ENCODE results near the gene LTC4S. TPM values are rescaled to one million over a fixed set of nuclear protein-coding genes. Genes with fewer than 3 reads are reported as not detected.

LTC4S gene
- total and polyA plus RNA-seq, 9 of the 15 experiments (the other 6 are each of a cell fraction or from before 2014, with no cell fraction given): 0.17 to 0.77 (median 0.75) TPM; not detected in 6

DNA sequence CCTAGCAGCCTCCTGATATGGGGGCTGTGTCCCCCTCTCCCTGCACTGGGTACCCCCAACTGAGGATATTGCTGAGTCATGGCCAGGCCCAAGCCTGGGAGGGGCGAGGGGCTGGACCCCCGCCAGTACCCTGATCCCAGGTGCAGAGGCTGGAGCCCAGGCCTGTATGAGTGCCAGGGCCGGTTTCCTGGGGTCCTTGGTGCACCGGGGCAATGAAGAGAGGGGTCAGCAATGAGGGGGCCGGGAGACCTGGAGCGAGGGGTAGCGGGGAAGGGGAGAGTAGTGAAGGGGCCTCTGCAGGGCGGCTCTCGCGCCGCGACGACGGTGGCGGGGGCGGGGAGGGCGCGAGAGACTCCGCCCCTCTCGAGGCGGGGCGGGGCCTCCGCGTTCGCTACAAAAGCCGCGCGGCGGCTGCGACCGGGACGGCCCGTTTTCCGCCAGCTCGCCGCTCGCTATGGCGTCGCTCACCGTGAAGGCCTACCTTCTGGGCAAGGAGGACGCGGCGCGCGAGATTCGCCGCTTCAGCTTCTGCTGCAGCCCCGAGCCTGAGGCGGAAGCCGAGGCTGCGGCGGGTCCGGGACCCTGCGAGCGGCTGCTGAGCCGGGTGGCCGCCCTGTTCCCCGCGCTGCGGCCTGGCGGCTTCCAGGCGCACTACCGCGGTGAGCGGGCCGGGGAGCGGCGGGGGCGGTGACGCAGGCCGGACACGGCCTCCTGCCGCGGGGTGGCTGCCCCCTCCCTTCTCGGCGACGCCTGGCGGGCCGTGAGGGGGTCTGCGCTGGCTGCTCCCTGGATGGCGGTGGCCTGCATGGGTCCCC, 26.9 kb downstream of the LTC4S start, which contains the start of gene SQSTM1 (continued):
- TF ChIP-seq TAF7 (tag; IDR thresholded peaks at IDR 0.05) (no peak), SPI1 (IDR thresholded peaks at IDR 0.05; ENCODE audit: borderline replicate concordance, low read depth, low read length) (no peak), PCBP1 (IDR thresholded peaks at IDR 0.05; ENCODE audit: low read depth, low read length, poor library complexity, severe bottlenecking) (no peak), MXI1 (IDR thresholded peaks at IDR 0.05; ENCODE audit: low read depth, low read length) (no peak), ZFP30 (CRISPR knock-in tag; IDR thresholded peaks at IDR 0.05; ENCODE audit: borderline replicate concordance) (no peak), BMI1 (IDR thresholded peaks at IDR 0.05; ENCODE audit: low read length) (no peak), PHF8 (IDR thresholded peaks at IDR 0.05; ENCODE audit: borderline replicate concordance, low read length) (peak; percentile 94), L3MBTL2 (IDR thresholded peaks at IDR 0.05) (peak; percentile 28; the same call in 1 of the 2 replicates), NCOA6 (IDR thresholded peaks at IDR 0.05) (no peak), SMARCA4 (IDR thresholded peaks at IDR 0.05) (peak; percentile 63), EWSR1 (IDR thresholded peaks at IDR 0.05; ENCODE audit: borderline replicate concordance, low read depth, partially characterized antibody) (no peak), KAT7 (CRISPR knock-in tag; IDR thresholded peaks at IDR 0.05; ENCODE audit: borderline replicate concordance) (no peak), TEAD4 (IDR thresholded peaks at IDR 0.05; ENCODE audit: low read length) (no peak), TEAD4 (CRISPR knock-in tag; IDR thresholded peaks at IDR 0.05; ENCODE audit: borderline replicate concordance) (no peak), MAZ (CRISPR knock-in tag; conservative IDR thresholded peaks at IDR 0.05 in 1 of 2, IDR thresholded peaks at IDR 0.05 in 1 of 2) (peak; percentile 70 to 94), SIN3B (IDR thresholded peaks at IDR 0.05; ENCODE audit: low read depth) (peak; percentile 76), ETS2 (tag; IDR thresholded peaks at IDR 0.05; ENCODE audit: borderline replicate concordance, poor library complexity, severe bottlenecking) (no peak)
- TF ChIP-seq, protein P1, sequence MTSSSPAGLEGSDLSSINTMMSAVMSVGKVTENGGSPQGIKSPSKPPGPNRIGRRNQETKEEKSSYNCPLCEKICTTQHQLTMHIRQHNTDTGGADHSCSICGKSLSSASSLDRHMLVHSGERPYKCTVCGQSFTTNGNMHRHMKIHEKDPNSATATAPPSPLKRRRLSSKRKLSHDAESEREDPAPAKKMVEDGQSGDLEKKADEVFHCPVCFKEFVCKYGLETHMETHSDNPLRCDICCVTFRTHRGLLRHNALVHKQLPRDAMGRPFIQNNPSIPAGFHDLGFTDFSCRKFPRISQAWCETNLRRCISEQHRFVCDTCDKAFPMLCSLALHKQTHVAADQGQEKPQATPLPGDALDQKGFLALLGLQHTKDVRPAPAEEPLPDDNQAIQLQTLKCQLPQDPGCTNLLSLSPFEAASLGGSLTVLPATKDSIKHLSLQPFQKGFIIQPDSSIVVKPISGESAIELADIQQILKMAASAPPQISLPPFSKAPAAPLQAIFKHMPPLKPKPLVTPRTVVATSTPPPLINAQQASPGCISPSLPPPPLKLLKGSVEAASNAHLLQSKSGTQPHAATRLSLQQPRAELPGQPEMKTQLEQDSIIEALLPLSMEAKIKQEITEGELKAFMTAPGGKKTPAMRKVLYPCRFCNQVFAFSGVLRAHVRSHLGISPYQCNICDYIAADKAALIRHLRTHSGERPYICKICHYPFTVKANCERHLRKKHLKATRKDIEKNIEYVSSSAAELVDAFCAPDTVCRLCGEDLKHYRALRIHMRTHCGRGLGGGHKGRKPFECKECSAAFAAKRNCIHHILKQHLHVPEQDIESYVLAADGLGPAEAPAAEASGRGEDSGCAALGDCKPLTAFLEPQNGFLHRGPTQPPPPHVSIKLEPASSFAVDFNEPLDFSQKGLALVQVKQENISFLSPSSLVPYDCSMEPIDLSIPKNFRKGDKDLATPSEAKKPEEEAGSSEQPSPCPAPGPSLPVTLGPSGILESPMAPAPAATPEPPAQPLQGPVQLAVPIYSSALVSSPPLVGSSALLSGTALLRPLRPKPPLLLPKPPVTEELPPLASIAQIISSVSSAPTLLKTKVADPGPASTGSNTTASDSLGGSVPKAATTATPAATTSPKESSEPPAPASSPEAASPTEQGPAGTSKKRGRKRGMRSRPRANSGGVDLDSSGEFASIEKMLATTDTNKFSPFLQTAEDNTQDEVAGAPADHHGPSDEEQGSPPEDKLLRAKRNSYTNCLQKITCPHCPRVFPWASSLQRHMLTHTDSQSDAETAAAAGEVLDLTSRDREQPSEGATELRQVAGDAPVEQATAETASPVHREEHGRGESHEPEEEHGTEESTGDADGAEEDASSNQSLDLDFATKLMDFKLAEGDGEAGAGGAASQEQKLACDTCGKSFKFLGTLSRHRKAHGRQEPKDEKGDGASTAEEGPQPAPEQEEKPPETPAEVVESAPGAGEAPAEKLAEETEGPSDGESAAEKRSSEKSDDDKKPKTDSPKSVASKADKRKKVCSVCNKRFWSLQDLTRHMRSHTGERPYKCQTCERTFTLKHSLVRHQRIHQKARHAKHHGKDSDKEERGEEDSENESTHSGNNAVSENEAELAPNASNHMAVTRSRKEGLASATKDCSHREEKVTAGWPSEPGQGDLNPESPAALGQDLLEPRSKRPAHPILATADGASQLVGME (CRISPR knock-in tag; IDR thresholded peaks at IDR 0.05): no peak
- TF ChIP-seq, protein P2, sequence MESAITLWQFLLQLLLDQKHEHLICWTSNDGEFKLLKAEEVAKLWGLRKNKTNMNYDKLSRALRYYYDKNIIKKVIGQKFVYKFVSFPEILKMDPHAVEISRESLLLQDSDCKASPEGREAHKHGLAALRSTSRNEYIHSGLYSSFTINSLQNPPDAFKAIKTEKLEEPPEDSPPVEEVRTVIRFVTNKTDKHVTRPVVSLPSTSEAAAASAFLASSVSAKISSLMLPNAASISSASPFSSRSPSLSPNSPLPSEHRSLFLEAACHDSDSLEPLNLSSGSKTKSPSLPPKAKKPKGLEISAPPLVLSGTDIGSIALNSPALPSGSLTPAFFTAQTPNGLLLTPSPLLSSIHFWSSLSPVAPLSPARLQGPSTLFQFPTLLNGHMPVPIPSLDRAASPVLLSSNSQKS (CRISPR knock-in tag; IDR thresholded peaks at IDR 0.05): 0 out of 2 replicates have a peak, but pooled peaks have one; percentile 5
- TF ChIP-seq, protein P3, sequence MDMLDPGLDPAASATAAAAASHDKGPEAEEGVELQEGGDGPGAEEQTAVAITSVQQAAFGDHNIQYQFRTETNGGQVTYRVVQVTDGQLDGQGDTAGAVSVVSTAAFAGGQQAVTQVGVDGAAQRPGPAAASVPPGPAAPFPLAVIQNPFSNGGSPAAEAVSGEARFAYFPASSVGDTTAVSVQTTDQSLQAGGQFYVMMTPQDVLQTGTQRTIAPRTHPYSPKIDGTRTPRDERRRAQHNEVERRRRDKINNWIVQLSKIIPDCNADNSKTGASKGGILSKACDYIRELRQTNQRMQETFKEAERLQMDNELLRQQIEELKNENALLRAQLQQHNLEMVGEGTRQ (CRISPR knock-in tag; IDR thresholded peaks at IDR 0.05): no peak

All from K562 (cell line).